ENCODE measurements around the gene PXDC1.
"Not testable (repeated sequence)": the region's sequence is repeated elsewhere in the genome, so short reads cannot be mapped to it uniquely, and the experiment has no call there.

Gene PXDC1

DNA sequence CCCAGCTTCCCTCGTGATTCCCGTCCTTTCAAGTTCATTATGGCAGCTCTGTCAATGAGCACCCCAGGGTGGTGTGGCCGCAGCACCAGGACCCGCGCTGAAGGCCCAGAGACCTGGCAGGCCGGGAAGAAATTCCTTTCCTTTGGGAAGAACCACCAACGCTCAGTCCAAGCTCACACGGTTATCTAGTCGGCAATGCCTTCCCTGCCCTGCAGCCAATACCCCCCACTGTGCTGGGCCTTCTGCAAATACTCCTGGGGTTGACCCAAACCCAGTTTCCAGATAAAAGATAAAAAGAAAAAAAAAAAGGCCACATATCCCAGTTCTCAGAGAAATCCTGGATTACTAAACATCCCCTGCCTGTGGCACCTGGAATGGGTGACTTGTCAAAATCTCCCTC is 28.7 kb downstream of the PXDC1 start:
- Histone ChIP-seq H3K9me3 (no peaks in the 10 kb centered on the region), H3K27me3 (peaks cover 3% of the 10 kb centered on the region; the same call in 1 of the 2 replicates), H3K36me3 (no peaks in the 10 kb centered on the region), H3K4me1 (no peaks in the 10 kb centered on the region), H3K4me3 (ENCODE audit: low read depth, low read length) (no peak overlapping the region)
- TF ChIP-seq, protein P1, sequence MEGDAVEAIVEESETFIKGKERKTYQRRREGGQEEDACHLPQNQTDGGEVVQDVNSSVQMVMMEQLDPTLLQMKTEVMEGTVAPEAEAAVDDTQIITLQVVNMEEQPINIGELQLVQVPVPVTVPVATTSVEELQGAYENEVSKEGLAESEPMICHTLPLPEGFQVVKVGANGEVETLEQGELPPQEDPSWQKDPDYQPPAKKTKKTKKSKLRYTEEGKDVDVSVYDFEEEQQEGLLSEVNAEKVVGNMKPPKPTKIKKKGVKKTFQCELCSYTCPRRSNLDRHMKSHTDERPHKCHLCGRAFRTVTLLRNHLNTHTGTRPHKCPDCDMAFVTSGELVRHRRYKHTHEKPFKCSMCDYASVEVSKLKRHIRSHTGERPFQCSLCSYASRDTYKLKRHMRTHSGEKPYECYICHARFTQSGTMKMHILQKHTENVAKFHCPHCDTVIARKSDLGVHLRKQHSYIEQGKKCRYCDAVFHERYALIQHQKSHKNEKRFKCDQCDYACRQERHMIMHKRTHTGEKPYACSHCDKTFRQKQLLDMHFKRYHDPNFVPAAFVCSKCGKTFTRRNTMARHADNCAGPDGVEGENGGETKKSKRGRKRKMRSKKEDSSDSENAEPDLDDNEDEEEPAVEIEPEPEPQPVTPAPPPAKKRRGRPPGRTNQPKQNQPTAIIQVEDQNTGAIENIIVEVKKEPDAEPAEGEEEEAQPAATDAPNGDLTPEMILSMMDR (IDR thresholded peaks at IDR 0.05; ENCODE audit: low read depth, low read length): no peak
- DNase-seq: no peak

DNA sequence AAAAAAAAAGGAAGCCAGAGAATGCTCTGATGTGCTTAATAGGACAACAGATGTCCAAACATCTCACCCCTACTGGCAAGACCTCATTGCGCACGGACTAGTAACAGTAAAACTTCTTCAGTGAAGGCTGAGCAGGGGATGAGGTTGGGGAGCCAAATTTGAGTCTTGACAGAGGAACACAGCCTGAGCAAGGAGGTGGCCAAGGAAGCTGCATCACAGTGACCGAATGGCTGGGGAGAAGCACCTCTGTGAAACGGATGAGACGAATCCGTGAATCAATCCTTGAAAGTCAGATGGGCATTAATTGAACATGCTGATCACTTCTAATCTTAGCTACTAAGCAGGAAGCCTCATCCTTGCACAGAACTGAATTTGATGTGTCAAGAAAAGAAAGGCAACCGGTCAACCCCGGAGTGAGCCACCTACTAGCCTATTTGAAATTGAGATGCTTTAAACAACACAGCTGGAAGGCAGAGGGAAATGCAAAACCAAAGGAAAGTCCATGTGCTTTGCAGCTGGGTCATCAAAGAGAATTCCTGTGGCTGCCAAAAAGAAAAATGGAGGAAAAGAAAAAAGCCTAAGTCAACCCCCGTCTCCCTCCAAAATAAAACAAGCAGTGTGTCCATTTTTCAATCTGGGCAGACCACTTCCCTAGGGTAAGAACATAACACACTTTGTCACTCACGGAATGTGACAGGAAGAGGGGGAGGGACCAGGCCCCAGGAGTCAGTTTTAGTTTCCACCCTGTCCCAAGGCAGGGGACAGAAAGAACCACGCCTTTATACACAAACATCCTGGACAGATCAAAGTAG is 29.5 kb downstream of the PXDC1 start:
- no peaks in the 10 kb centered on the region for H3K36me3 ChIP-seq
- no peaks in the 10 kb centered on the region for H3K4me1 ChIP-seq
- TF ChIP-seq, protein P1 (IDR thresholded peaks at IDR 0.05; ENCODE audit: low read depth, low read length): no peak
- DNase-seq: no peak
- no peaks in the 10 kb centered on the region for H3K9me3 ChIP-seq
- H3K27me3 ChIP-seq: no peaks in the 10 kb centered on the region
- H3K4me3 ChIP-seq (ENCODE audit: low read depth, low read length): no peak overlapping the region

DNA sequence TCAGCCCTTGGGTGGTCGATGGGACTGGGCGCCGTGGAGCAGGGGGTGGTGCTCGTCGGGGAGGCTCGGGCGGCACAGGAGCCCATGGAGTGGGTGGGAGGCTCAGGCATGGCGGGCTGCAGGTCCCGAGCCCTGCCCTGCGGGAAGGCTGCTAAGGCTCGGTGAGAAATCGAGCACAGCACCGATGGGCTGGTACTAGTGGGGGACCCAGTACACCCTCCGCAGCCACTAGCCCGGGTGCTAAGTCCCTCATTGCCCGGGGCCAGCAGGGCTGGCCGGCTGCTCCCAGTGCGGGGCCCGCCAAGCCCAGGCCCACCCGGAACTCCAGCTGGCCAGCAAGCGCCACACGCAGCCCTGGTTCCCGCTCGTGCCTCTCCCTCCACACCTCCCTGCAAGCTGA is 30.7 kb downstream of the PXDC1 start:
- H3K4me1 ChIP-seq; H3K9me3 ChIP-seq; DNase-seq; H3K36me3 ChIP-seq; H3K4me3 ChIP-seq (ENCODE audit: low read depth, low read length); H3K27me3 ChIP-seq: not testable (repeated sequence)

DNA sequence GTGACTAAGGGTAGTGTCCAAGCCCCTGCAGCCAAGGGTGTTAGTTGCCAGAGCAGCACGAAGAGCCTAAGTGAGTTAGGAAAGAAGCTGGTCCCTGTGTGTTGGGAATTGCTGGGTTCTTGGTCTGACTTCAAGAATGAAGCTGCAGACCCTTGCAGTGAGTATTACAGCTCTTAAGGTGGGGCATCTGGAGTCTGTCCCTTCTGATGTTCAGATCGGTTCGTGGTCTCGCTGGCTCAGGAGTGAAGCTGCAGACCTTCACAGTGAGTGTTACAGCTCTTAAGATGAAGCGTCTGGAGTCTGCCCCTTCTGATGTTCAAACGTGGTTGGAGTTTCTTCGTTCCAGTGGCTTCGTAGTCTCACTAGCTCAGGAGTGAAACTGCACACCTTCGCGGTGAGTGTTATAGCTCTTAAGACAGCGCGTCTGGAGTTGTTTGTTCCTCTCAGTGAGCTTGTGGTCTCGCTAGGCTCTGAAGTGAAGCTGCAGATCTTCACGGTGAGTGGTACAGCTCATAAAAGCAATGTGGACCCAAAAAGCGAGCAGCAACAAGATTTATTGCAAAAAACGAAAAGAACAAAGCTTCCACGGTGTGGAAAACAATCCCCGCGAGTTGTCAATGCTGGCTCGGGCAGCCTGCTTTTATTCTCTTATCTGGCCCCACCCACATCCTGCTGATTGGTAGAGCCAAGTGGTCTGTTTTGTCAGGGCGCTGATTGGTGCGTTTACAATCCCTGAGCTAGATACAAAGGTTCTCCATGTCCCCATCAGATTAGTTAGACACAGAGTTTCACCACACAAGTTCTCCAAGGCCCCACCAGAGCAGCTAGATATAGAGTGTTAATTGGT is 31.8 kb downstream of the PXDC1 start:
- no peaks in the 10 kb centered on the region for H3K9me3 ChIP-seq
- no peak overlapping the region for H3K4me3 ChIP-seq (ENCODE audit: low read depth, low read length)
- DNase-seq: no peak
- no peaks in the 10 kb centered on the region for H3K4me1 ChIP-seq
- TF ChIP-seq, protein P1 (IDR thresholded peaks at IDR 0.05; ENCODE audit: low read depth, low read length): no peak
- no peaks in the 10 kb centered on the region for H3K27me3 ChIP-seq
- H3K36me3 ChIP-seq: no peaks in the 10 kb centered on the region

DNA sequence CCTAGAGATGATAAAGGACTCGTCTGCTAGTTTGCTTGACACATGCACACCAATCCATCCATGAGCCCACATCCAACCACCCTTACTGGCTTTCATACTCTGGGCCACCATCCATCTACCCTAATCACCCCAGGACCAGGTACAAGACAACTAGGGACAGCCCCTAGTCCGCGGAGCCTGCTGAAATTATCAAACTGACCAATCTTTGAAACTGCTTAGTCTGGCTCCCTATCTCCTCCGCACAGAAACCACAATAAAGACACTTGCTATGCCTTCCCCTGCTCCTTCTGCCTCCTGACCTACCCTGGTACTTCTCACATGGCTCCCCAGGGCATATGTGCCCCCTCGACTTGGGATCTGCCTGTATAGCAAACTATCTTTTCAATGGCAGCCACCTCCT is 33.1 kb downstream of the PXDC1 start:
- H3K4me1 ChIP-seq: no peaks in the 10 kb centered on the region
- no peaks in the 10 kb centered on the region for H3K27me3 ChIP-seq
- no peaks in the 10 kb centered on the region for H3K36me3 ChIP-seq
- no peak for DNase-seq
- TF ChIP-seq, protein P1 (IDR thresholded peaks at IDR 0.05; ENCODE audit: low read depth, low read length): no peak
- no peaks in the 10 kb centered on the region for H3K9me3 ChIP-seq
- H3K4me3 ChIP-seq (ENCODE audit: low read depth, low read length): no peak overlapping the region

DNA sequence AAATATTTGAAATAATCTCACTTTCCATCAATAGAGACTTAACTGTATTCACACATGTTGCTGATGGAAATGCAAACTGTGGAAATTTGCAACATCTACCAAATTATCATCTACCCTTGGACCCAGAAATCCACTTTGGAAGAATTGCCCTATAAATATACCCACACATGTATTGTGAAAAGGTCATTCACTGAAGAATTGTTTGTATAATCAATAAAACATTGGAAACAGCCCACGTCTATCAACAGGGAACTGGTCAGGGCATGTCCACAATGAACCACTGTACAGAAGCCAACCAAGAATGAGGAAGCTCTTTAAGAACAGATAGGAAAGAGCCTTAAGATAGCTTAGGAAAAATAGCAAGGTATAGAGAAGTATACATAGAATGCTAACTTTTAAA is 36.2 kb downstream of the PXDC1 start:
- no peak for DNase-seq
- no peaks in the 10 kb centered on the region for H3K9me3 ChIP-seq
- no peaks in the 10 kb centered on the region for H3K4me1 ChIP-seq
- no peaks in the 10 kb centered on the region for H3K27me3 ChIP-seq
- no peaks in the 10 kb centered on the region for H3K36me3 ChIP-seq
- H3K4me3 ChIP-seq (ENCODE audit: low read depth, low read length): no peak overlapping the region
- TF ChIP-seq, protein P1 (IDR thresholded peaks at IDR 0.05; ENCODE audit: low read depth, low read length): no peak

Data from BE2C (cell line).